Left renal cortex interstitium (tissue), 4 donors: ENCODE measurements around the gene AACS. TPM values are rescaled to one million over a fixed set of nuclear protein-coding genes. Genes with fewer than 3 reads are reported as not detected.

ENCODE experiments used
- DNase-seq, 4 donors: peaks; one replicate each; pipeline ENCODE4 v3.0.0-alpha.2; 2013; ENCODE audit warnings: low read depth in 4 of 4, low spot score in 2 of 4, missing footprints in 1 of 4
- polyA plus RNA-seq, 4 donors: library from polyadenylated mRNA; unstranded; fragments of 120-200 nt; gene quantifications; one replicate each; pipeline ENCODE4 v1.2.1, GENCODE V29; 2013; ENCODE audit not compliant: insufficient read length in 4 of 4

AACS gene
- polyA plus RNA-seq, 4 donors, result 23.3 to 27.2 (median 26.1) TPM

- no peak for DNase-seq
Observed at GRCh38 chr12:125178222-125178621, 113.0 kb downstream of the AACS start.

DNA sequence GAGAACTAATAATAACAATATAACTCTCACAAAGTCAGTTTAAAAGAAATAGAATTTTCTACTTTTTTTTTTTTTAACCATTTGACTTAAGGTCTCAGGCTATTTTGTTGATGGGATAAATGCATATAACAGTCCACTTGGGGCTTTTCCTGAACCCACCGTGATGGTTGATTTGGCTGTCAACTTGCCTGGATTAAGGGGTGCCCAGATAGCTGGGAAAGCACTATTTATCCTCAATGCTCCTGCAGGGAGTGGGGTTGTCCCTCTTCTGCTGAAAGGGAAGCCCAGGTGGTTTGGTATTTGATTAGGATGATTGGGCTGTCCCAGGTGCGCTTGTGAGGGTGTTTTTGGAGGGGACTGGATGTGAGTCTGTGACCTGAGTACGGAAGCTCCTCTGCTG, 114.9 kb downstream of the AACS start:
- DNase-seq, result no peak

GRCh38 chr12:125181107-125181506, 115.9 kb downstream of the AACS start:
- no peak for DNase-seq

GRCh38 chr12:125183187-125184067, 118.2 kb downstream of the AACS start:
- peak in 3 of 4 donors; percentile 46 to 55 (median 54) for DNase-seq

DNA sequence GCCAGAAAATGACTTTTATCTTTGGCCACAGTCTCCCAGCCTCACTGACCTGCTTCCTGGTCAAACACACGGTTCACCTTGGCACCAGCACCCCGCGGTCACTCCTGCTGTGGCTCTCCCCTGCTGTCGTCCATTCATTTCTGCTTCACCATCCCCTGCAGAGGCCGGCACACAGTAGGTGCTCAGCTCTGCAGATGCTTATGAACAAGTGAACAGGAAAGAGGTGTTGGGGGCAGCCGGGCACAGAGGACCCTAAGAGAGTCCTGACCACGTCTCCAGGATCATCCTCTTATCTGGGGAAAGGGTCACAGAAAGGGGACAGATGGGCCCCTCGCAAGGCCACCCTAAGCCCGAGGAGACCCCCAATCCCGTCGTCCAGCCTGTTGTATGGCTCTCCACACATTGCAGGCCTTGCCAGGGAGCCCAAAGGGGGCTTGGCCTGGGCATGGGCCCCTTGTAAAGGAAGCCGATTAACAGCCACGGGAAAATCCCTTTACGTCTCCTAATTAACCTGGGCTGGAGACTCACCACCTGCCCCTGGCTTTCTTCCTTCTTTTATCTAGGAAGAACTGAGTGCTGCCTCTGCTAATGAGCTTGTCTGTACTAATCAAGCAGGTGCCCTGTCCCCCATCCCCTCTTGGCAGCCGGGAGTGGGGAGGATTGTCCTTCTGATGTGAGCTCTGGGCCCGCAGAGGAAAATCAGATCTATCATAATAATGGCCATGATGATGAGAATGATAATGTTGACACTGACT, 119.2 kb downstream of the AACS start:
- no peak for DNase-seq

DNA sequence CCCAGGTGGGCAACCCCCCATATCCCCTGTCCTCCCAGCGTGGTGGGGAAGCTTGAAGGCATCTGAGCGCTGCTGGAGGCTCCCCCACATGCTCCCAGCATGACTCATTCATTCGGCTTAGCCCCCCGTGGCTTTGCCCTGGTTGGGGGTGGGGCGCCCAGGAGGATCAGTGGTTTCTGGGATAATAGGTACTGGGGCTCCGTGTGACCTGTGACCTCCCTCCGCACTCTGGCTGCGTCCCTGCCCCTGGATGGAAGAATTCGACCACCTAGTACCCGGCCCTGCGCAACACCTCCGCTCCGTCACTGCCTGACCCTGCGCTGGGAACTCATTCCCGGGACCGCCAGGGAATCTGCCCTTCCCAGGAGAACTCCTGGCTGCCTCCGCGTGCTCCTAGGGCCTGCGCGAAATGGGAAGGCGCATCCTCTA, 120.1 kb downstream of the AACS start:
- DNase-seq, result no peak

GRCh38 chr12:125185740-125186470, 120.7 kb downstream of the AACS start, which contains the start of gene TMEM132B:
Gene TMEM132B (plus strand): TSS chr12:125186386.
- peak in 3 of 4 donors; percentile 47 to 53 (median 52) for DNase-seq

- no peak for DNase-seq
Observed at GRCh38 chr12:125186471-125187147, 121.4 kb downstream of the AACS start.

DNA sequence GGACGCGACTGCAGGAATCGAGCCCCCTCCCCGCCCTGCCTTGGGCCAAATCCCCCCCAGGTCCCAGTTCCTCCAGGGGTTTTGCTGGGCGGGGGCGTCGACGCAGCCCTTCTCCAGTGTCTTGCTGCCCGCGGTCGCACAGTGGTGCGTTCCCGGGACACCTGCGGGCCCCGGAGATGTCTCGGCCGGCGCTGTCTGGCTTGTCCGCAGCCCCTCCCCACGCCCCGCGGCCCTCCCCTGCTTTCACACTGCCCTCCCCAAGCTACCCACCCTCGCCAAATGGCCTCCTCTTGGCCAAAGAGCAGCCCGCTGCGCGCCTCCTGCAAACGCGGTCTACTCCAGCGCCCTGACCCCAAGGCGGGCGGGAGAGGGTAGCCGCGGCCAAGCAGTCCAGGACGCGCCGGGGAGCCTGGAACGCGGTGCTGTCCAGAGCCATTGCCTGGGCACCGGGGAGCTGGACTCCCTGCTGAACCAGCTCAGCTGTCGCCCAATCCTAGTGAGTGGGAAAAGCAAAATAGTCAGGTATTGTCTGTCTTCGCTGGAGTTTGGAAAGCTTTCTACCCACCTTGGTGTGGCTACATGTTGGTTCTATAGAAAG, 122.0 kb downstream of the AACS start:
- no peak for DNase-seq

- no peak for DNase-seq
Observed at GRCh38 chr12:125187780-125188741, 122.8 kb downstream of the AACS start.

DNA sequence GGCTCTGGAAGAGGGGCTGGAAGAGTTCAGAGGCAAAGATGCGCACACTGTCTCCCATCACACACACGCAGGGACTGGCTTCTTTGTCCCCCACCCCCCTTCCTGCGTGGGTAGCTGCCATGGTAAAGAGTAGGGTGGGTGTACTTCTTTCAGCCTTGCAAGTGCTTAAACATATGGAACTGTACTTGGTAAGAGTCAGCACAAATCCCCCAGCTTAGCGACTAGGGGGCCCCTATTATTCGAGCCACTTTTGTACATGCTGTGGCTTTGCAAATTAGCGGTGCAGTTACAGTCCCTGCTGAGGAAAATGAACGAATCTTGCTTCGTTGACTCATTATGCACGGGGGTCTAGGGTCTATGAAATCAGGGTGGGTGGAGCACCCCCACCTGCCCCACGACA, 123.8 kb downstream of the AACS start:
- no peak for DNase-seq

GRCh38 chr12:125189502-125189901, 124.3 kb downstream of the AACS start:
- DNase-seq, result no peak

DNA sequence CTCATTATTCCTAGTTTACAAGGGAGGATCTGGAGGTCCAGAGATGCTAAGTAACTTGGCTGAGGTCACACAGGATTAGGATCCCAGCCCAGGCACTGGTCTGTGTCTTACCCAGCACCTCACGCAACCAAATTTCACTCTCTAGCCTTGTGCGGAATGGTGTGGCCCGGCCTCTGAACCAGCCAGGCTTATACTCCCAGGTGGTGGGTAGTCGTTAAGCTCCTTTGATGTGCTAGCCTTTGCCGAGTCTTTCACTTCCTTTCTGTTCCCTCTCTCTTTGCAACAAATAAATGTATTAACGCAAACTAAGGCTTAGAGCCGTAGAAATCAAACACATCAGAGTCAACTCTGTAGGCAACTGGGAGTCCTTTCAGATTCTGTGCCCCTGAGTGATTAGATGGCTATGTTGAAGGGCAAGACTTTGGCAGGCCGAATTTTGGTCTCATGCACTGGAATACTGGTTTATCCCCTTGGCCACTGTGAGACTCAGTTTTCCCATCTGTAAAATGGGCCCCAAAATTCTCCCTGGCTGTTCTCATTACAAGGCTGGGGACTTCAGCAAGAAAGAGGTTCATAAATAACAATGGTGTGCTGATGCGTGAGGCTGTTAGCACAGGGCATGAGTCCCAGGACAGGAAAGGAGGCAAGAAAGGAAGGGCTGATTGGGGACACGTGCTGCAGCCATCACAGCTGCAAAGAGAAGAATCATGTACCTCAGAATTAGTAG, 126.3 kb downstream of the AACS start:
- DNase-seq, result no peak

- no peak for DNase-seq
Observed at GRCh38 chr12:125192690-125193221, 127.5 kb downstream of the AACS start.
